Stimulated activated CD8-positive, alpha-beta memory T cell treated with anti-CD3 and anti-CD28 coated beads, Interleukin-12 subunit alpha, Interleukin-12 subunit beta, amount 100 ng/mL, for 4 hours (primary cell): ENCODE data around the gene PLA2G4E.
A peak's percentile ranks its signal among the peaks of the same experiment; 100 is the strongest.

Experiments used
- DNase-seq: peaks from one replicate; pipeline ENCODE4 v3.0.0-alpha.2; 2020; ENCODE audit warnings: low read depth

Gene PLA2G4E

DNA sequence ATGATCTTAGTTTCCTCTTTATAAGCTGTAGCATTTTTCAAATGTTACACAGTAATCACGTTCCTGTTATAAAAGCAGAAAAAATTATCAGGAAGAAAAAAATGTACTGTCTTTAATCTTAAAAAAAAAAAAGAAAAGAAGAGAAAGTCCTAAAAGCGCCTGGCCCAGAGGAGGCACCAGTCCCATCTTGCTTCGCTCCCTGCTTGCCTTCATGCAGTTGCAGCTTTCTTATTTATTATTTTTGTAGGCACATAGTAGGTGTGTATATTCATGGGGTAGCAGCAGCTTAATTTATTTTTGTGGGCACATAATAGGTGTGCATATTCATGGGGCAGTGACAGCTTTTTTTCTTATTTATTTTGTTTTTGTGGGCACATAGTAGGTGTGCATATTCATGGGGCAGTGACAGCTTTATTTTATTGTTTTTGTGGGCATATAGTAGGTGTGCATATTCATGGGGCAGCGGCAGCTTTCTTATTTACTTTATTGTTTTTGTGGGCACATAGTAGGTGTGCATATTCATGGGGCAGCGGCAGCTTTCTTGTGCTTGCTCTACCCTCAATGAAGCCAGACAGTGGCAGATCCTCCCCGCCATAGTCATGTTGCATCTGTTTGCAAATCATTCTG lies 43.0 kb downstream of the PLA2G4E start:
- no peak for DNase-seq

GRCh38 chr15:41975669-41976068 lies 45.2 kb downstream of the PLA2G4E start:
- no peak for DNase-seq

DNA sequence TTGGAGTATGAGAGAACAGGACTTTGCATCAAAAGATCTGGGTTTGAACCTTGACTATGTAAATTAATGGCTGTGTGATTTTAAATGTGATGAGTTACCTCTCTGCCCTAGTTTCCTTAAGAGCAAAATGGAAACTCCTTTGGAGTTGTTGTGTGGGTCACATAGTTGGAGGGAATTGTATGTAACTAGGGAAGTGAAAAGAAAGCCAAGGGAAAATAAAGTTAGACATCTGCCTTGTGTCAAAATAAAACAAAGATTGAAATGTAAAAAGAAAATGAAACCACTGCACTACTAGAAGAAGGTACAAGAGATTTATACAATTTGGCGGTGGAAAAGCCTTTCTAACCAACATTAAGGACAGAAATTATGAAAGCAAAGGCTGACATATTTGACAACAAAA lies 46.8 kb downstream of the PLA2G4E start:
- no peak for DNase-seq

DNA sequence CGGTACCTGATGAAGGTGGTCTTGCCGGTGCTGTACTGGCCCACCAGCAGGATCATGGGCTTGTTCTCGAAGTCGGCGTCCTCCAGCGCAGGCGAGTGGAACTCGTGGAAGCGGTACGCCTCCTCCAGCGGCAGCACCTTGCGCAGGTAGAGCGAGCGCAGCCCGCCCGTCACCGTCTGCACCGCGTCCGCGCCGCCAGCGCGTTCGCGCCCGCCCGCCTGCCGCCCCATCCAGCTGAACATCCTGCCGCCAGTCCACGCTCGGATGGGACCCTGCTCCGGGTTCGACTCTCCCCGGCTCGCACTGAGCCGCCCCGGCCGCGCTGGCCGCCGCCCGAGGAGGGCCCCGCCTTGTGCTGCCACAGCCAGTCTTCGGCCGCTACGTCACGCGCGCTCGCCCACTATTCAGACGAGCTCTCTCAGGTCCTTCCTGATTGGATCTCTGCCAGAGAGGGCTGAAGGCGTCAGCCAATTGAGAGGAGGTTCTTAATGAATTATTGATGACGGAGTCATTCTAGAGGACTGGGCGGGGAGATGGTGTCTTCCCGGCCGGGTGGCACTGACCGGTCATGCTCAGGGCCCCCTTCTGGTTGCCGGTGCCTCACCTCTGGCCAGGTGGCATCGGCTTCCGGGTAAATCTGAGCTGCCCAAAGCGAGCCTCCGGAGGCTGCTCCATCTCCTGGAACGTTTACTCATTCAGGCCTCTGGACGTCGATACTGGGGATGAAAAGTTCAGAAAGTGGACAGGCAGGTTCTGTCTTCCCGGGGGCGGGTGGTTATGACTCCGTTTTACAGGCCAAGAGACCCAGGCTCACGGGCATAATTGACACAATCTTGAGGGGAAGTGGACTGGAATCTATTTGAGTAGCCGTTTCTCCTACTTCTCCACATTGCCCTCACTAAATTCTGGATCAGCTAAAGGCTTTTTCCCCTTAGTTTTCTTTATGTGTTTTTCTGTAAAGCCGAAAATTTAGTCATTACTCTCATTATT lies 48.3 kb downstream of the PLA2G4E start, which contains the start of gene EHD4:
Gene EHD4 (minus strand): TSS at position 305 of the 990 bp plus-strand sequence. CDS start 63 bp downstream, at position 242.
- peak; percentile 90 for DNase-seq

GRCh38 chr15:41971895-41972252 lies 49.0 kb downstream of the PLA2G4E start:
- DNase-seq: no peak

DNA sequence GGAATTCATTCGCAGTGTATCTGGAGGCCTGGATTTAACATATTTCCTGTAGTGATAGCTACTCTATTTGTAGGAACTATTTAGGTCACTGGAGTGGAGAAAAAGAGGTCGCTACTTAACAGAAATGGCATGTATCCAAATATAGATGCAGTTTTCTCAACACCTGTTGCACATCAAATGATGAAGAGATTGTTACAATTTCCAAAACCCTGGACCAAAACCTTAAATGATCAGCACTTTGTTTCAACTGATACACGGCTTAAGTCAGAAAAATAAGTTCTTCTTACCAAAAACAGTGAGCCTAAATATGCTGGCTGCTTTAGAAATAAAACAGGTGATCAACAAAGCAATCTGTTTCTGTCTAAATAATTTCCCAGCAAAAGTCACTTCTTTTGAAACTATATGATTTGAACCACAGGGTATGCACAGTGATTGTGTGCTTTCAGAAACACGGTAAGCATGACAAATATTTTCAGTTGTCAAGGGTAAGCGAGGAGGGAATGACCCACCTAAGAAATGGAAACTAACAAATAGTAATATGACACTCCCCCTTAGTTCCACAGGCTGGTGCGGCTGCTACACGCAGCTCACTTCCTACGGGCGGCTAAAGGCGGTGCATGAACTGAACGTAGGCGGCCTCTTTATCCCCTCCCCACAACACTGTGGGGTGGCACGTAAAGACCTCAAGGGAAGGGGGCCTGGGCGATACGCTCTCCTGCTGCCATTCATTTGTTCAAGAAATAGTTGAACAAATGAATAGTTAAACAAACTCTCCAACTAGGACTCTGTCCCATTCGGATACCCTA lies 49.5 kb downstream of the PLA2G4E start:
- DNase-seq: peak; percentile 53

DNA sequence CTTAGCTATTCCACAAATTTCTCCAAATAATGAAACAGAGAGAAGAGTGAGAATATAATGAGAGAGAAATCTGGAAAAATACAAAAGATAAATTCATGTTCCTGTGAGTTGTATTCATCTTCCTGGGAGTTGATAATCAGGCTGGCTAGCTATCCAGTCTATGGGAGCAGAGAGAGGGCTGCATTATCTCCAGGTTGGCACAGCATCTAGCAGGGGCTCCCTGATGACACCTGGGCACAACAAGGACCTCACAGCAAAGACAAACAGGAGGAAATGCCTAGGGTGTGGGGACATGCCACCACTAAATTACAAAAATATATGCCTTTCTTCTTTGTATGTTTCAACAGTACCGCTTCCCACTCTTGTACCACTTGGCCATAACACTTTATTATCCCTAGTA lies 50.4 kb downstream of the PLA2G4E start:
- no peak for DNase-seq

- DNase-seq: no peak
Measured at GRCh38 chr15:41969851-41970431, 50.9 kb downstream of the PLA2G4E start.

DNA sequence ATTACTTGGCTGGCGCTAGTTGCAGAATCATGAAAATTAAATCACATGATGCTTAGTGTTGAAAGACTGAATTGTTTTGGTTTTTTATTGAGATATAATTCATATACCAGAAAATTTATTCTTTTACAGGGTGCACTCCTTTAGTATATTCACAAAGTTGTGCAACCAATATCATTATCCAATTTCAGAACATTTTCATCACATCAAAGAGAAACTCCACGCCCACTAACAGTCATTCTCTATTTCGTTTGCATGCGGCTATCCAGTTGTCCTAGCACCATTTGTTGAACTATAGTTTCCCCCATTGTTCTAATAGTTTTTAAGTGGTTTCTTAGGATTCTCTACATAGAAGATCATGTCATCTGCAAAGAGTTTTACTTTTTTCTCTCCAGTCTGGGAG lies 52.1 kb downstream of the PLA2G4E start:
- DNase-seq: no peak

GRCh38 chr15:41967506-41968206 lies 53.2 kb downstream of the PLA2G4E start:
- no peak for DNase-seq

DNA sequence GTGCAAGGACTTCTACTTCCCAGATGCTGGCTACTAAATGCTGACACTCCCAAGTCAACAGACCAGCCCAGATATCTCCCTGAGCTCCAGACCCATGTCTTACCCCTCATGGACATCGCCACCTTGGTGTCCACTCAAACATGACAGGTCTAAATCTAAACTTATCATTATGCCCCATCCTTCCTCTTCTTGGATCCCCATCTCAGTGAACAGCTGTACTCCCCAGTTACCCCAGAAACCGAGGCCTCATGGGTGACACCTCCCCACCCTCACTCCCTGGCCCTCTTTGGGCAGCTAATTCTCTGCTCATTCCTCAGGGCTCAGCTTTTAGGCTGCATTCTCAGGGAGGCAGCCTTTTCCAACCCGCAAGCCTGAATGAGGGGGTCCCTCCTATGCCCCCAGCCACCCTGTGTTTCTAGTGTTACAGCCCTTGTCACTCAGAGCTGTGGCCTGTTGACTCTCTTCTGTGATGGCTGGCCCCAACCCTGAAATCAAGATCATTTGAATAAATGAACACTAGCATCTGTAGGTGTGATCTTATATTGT lies 53.8 kb downstream of the PLA2G4E start:
- DNase-seq: no peak

DNA sequence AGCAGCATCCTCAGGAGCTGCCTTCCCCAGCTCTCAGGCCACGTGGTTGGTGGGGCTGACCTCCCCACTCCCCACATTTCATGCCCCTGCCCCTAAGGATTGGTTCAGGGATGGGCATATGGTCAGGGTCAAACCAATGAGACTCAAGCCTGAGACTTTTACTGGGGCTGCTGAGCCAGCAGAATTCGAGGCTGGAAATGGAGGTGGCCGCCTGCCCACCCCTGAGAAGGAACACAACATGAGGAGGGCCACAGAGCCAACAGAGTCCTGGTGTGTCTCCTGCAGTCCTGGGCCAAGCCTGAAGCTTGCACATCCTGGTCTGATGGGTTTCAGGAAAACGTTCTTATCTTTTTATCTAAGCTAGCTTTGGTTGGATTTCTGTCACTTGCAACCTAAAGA lies 54.4 kb downstream of the PLA2G4E start:
- DNase-seq: no peak

DNA sequence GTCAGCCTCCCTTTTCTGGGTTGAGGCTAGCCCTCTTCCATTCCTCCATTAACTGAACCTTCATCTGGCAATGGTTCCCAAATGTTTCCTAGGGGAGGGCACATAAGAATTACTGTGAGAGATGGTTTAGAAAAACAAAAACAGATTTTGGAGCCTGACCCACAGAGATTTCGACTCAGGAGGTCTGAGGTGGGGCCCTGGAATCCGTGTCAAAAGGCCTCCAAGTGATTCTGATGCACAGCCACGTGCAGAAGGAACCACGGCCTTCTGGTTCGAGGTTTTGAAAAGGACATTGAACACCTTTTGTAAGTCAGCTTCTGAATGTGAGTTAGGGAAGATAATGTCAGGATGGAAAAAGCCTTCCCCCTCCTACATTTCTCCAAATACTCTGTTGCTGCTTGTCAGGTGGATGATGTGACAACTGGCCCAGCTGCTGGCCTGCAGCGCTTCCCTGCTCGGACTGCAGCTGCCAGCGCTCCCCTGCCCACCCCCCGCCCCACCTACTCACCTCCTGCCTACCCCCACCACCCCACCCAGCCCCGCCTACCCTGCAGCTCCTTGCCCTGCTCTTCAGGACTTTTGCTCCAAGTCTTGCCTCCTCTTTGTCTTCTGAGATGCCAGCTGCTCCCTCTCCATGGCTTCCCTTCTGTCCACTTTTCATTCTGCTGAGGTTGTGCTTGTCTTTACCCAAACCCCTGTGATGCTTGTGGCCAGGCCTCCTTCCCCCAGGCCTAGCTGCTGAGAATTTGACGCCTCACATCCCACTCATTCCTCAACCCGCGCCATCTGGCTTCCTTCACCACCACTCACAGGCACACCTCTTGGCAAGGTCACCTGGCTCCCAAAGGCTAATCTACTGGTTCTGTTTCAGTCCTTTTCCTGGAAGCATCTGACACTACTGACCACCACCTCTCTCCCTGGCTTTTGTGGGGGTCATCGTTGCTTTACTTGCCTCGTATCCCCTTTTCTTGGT lies 55.1 kb downstream of the PLA2G4E start:
- DNase-seq: no peak

DNA sequence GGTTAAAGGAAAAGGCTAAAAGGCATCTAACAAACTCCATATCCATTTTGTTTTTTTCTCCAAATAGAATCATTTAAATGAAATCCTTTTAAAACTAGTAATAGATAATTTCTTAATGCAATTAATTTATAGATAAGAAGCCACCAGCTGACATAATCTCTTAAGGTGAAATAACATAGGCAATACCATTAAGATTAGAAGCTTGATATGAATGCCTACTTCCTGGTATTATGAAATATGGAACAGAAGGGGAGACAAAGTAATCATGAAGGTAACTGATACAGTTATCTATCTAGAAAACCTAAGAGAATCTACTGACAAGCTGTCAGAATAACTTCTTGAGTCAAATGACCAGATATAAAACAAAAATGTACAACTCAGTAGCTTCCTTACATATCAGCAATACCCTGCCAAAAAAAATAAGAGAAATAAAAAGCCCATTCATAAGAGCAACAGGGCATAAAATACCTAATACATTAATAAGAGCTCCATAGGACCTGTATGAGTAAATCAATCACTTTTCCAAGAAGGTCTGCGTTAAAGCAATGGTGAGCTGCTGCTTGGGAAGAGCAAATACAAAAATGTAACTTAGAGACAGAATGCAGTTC lies 59.1 kb downstream of the PLA2G4E start:
- DNase-seq: no peak

- DNase-seq: no peak
Measured at GRCh38 chr15:41961001-41961518, 59.8 kb downstream of the PLA2G4E start.

- DNase-seq: no peak
Measured at GRCh38 chr15:41958002-41958420, 62.8 kb downstream of the PLA2G4E start.

DNA sequence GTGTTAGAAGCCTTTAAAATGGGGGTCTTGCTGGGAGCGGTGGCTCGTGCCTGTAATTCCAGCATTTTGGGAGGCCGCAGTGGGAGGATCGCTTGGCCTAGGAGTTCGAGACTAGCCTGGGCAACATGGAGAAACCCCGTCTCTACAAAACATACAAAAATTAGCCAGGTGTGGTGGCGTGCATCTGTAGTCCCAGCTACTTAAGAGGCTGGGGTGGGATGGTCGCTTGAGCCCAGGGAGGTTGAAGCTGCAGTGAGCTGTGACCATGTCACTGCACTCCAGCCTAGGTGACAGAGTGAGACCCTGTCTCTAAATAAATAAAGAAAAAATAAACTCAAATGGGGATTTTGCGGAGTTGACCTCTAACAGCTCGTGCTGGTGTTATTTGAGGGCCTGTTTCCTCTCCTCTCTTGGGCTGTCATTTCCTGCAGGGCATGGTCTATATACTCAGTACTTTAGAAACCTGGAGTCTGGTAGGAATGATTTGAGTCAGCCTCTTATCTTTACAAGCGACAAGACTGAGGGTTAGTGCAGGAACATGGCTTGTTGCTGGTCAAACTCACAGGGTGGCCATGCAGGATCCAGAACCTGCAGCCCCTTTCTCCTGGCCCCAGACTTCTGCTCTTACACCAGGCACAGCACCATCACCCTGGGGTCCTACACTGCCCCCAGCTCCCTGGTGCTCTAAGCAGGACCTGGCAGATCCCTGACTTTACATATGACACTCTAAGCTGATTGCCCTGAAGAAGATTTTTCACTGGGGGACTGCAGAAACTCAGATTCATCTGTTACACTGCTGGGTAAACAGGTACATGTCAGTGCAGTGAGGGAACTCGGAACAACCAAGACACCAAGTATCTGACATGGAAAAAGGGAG lies 63.6 kb downstream of the PLA2G4E start:
- no peak for DNase-seq
